Muscle layer of duodenum (tissue), 2 donors: ENCODE measurements around the gene KLHL33.
"Not testable (repeated sequence)": the region's sequence is repeated elsewhere in the genome, so short reads cannot be mapped to it uniquely, and the experiment has no call there.

ENCODE experiments used
- H3K27ac ChIP-seq: one replicate; pipeline ENCODE4 v1.7.0; 2013; ENCODE audit warnings: mild to moderate bottlenecking, low read length
- H3K27me3 ChIP-seq: one replicate; pipeline ENCODE4 v1.7.0; 2013; ENCODE audit warnings: low read depth, mild to moderate bottlenecking, control low read depth, low read length
- H3K36me3 ChIP-seq, 2 donors: one replicate each; pipeline ENCODE4 v1.7.0; 2013; ENCODE audit warnings: low read length in 2 of 2, control low read depth in 1 of 2, mild to moderate bottlenecking in 1 of 2; ENCODE audit not compliant: insufficient read depth in 2 of 2, control insufficient read depth in 1 of 2
- H3K4me1 ChIP-seq, 2 donors: one replicate each; pipeline ENCODE4 v1.7.0; 2013; ENCODE audit warnings: low read length in 2 of 2, mild to moderate bottlenecking in 2 of 2, control low read depth in 1 of 2, moderate library complexity in 1 of 2; ENCODE audit not compliant: insufficient read depth in 2 of 2, control insufficient read depth in 1 of 2
- H3K4me3 ChIP-seq, 2 donors: one replicate each; pipeline ENCODE4 v1.7.0; 2013; ENCODE audit warnings: low read length in 2 of 2, low read depth in 1 of 2, mild to moderate bottlenecking in 1 of 2
- H3K9me3 ChIP-seq, 2 donors: one replicate each; pipeline ENCODE4 v1.7.0; 2013; ENCODE audit warnings: low read length in 2 of 2, control low read depth in 1 of 2, mild to moderate bottlenecking in 1 of 2; ENCODE audit not compliant: control insufficient read depth in 1 of 2
- donor health status: healthy.

KLHL33 gene

GRCh38 chr14:20461225-20462141, 25.5 kb upstream of the KLHL33 start, which contains the start of gene PIP4P1:
Gene PIP4P1 (minus strand): TSS chr14:20461434. CDS start chr14:20461325, 109 bp downstream.
- Histone ChIP-seq H3K27me3 (no peaks in the 10 kb centered on the region), H3K36me3 (peaks cover 30 to 35% of the 10 kb centered on the region in 2 donors), H3K9me3 (no peaks in the 10 kb centered on the region), H3K4me3 (peak within 1 kb of the TSS; percentile 76 to 91), H3K27ac (peak within 1 kb of the TSS; percentile 90), H3K4me1 (peaks cover 11 to 31% of the 10 kb centered on the region in 2 donors)

GRCh38 chr14:20460458-20461224, 24.7 kb upstream of the KLHL33 start:
- peak overlapping the region; percentile 76 to 91 for H3K4me3 ChIP-seq
- H3K27ac ChIP-seq = peak overlapping the region; percentile 80
- H3K36me3 ChIP-seq = peaks cover 32 to 38% of the 10 kb centered on the region in 2 donors
- no peaks in the 10 kb centered on the region for H3K27me3 ChIP-seq
- H3K9me3 ChIP-seq = no peaks in the 10 kb centered on the region
- H3K4me1 ChIP-seq = peaks cover 15 to 39% of the 10 kb centered on the region in 2 donors

- H3K4me3 ChIP-seq = no peak overlapping the region
- peaks cover 32 to 38% of the 10 kb centered on the region in 2 donors for H3K36me3 ChIP-seq
- no peaks in the 10 kb centered on the region for H3K27me3 ChIP-seq
- H3K27ac ChIP-seq = no peak overlapping the region
- H3K4me1 ChIP-seq = peaks cover 18 to 52% of the 10 kb centered on the region in 2 donors
- no peaks in the 10 kb centered on the region for H3K9me3 ChIP-seq
Measured at GRCh38 chr14:20458031-20458789, 22.2 kb upstream of the KLHL33 start.

- Histone ChIP-seq H3K9me3 (no peaks in the 10 kb centered on the region), H3K27ac (no peak overlapping the region), H3K4me1 (peaks cover 21 to 54% of the 10 kb centered on the region in 2 donors), H3K27me3 (no peaks in the 10 kb centered on the region), H3K4me3 (no peak overlapping the region), H3K36me3 (peaks cover 36 to 41% of the 10 kb centered on the region in 2 donors)
Measured at GRCh38 chr14:20456971-20457370, 21.0 kb upstream of the KLHL33 start.

GRCh38 chr14:20455355-20456300, 19.7 kb upstream of the KLHL33 start:
- H3K27me3 ChIP-seq = no peaks in the 10 kb centered on the region
- H3K27ac ChIP-seq = peak overlapping the region; percentile 98
- H3K4me3 ChIP-seq = peak overlapping the region; percentile 92 to 98
- H3K9me3 ChIP-seq = no peaks in the 10 kb centered on the region
- peaks cover 41 to 51% of the 10 kb centered on the region in 2 donors for H3K36me3 ChIP-seq
- H3K4me1 ChIP-seq = peaks cover 20 to 53% of the 10 kb centered on the region in 2 donors

- Histone ChIP-seq H3K36me3 (peaks cover 48 to 56% of the 10 kb centered on the region in 2 donors), H3K4me3 (peak within 1 kb of the TSS; percentile 92 to 98), H3K4me1 (peaks cover 11 to 44% of the 10 kb centered on the region in 2 donors), H3K9me3 (no peaks in the 10 kb centered on the region), H3K27ac (peak within 1 kb of the TSS; percentile 98), H3K27me3 (no peaks in the 10 kb centered on the region)
Measured at GRCh38 chr14:20454516-20455354, 18.8 kb upstream of the KLHL33 start, which contains the start of the genes APEX1 and OSGEP. Gene APEX1 (plus strand): TSS chr14:20455226. CDS start chr14:20455646, 420 bp downstream. Gene OSGEP (minus strand): TSS chr14:20454812. CDS start chr14:20454683, 129 bp downstream.

- not testable (repeated sequence) for H3K27ac ChIP-seq, H3K27me3 ChIP-seq, H3K9me3 ChIP-seq, H3K4me3 ChIP-seq
- Histone ChIP-seq H3K36me3 (peaks cover 48 to 57% of the 10 kb centered on the region in 2 donors), H3K4me1 (peaks cover 10 to 29% of the 10 kb centered on the region in 2 donors)
Measured at GRCh38 chr14:20452831-20453230, 16.9 kb upstream of the KLHL33 start.

- H3K4me3 ChIP-seq = no peak overlapping the region
- H3K36me3 ChIP-seq = peaks cover 43 to 63% of the 10 kb centered on the region in 2 donors
- H3K27me3 ChIP-seq = no peaks in the 10 kb centered on the region
- no peaks in the 10 kb centered on the region for H3K4me1 ChIP-seq
- H3K27ac ChIP-seq = no peak overlapping the region
- no peaks in the 10 kb centered on the region for H3K9me3 ChIP-seq
Measured at GRCh38 chr14:20446889-20447288, 10.9 kb upstream of the KLHL33 start.

- H3K36me3 ChIP-seq = peaks cover 23 to 34% of the 10 kb centered on the region in 2 donors
Measured at GRCh38 chr14:20443650-20444049, 7.7 kb upstream of the KLHL33 start.

More at GRCh38 chr14:20443650-20444049, 7.7 kb upstream of the KLHL33 start:
- H3K4me3 ChIP-seq, H3K9me3 ChIP-seq, H3K4me1 ChIP-seq, H3K27ac ChIP-seq, H3K27me3 ChIP-seq: not testable (repeated sequence)
